Spleen (tissue), 7 donors: ENCODE measurements around the gene PARD3.

ENCODE experiments used
- CTCF ChIP-seq, 11 experiments: fragments of 200-600 bp in 7 of 11; fragments of 450-650 bp in 4 of 11; sonication (generic) in 4 of 11; IDR thresholded peaks in 8 of 11; conservative IDR thresholded peaks in 3 of 11; 1 replicate in 7 of 11; 2 replicates in 4 of 11; pipeline versions ENCODE4 v1.4.0 to v1.8.0; 2016 to 2021; ENCODE audit warnings: antibody characterized with exemption in 11 of 11, inconsistent platforms in 4 of 11, mild to moderate bottlenecking in 1 of 11
- POLR2A ChIP-seq, 3 donors: fragments of 450-650 bp; IDR thresholded peaks; one replicate each; pipeline ENCODE4 v1.5.1; 2017; ENCODE audit warnings: antibody characterized with exemption in 3 of 3, mild to moderate bottlenecking in 1 of 3
- POLR2AphosphoS5 ChIP-seq, 3 donors: sonication (generic); formaldehyde crosslinking; IDR thresholded peaks; one replicate each; pipeline ENCODE4 v1.5.1; 2017; ENCODE audit warnings: antibody characterized with exemption in 3 of 3
- donor health status: DM: no; HTN: no; CAD: no; lungs with moderate emphysema.
- donor health status: DM: no; HTN: no; CAD: no.
- donor health status: DM: no; HTN: no; CAD: no.

- TF ChIP-seq CTCF (IDR thresholded peaks at IDR 0.05 in 8 of 11, conservative IDR thresholded peaks at IDR 0.05 in 3 of 11) (no peak), POLR2AphosphoS5 (IDR thresholded peaks at IDR 0.05) (no peak), POLR2A (IDR thresholded peaks at IDR 0.05) (no peak)
These were observed 112.8 kb downstream of the PARD3 start for GRCh38 chr10:34702093-34702937.
